ENCODE results near the gene PHLDB1.

- TF ChIP-seq CTCF (IDR thresholded peaks at IDR 0.05), result no peak
- no peak for TF ChIP-seq POLR2A (IDR thresholded peaks at IDR 0.05)
Measured at GRCh38 chr11:118697346-118697745, 89.9 kb downstream of the PHLDB1 start.

Data from esophagus squamous epithelium (tissue), 4 donors.